ENCODE data around the gene CHIA. TPM values are rescaled to one million over a fixed set of nuclear protein-coding genes. Genes with fewer than 3 reads are reported as not detected.

The CHIA gene
- total and polyA plus RNA-seq, 4 donors = 0.06 TPM; not detected in 3

GRCh38 chr1:111366256-111366655, 75.6 kb downstream of the CHIA start (continued):
- TF ChIP-seq REST (IDR thresholded peaks at IDR 0.05) (no peak), GABPA (IDR thresholded peaks at IDR 0.05 in 1 of 2, conservative IDR thresholded peaks at IDR 0.05 in 1 of 2) (no peak), TAF1 (conservative IDR thresholded peaks at IDR 0.05) (no peak), NR2F2 (IDR thresholded peaks at IDR 0.05) (no peak), HNF4A (conservative IDR thresholded peaks at IDR 0.05) (no peak), RXRA (IDR thresholded peaks at IDR 0.05) (no peak)

- DNase-seq (ENCODE audit: low spot score) = no peak
- H3K27ac ChIP-seq (ENCODE audit: low read depth in 1 of 2, low read length in 2 of 2) = no peak overlapping the region
- 77% methylated on average over 2 of the region's 2 CpGs for WGBS
- H3K36me3 ChIP-seq (ENCODE audit: control insufficient read depth in 4 of 4, insufficient read depth in 3 of 4, low read depth in 1 of 4, low read length in 3 of 4) = no peaks in the 10 kb centered on the region
- H3K9ac ChIP-seq (ENCODE audit: low read depth in 1 of 2, low read length in 2 of 2) = no peak overlapping the region
- no peaks in the 10 kb centered on the region for H3K9me3 ChIP-seq (ENCODE audit: control insufficient read depth in 4 of 4, low read length in 3 of 4)
- no peaks in the 10 kb centered on the region for H3K4me1 ChIP-seq (ENCODE audit: control insufficient read depth in 4 of 4, insufficient read depth in 4 of 4, low read length in 3 of 4)
- TF ChIP-seq RAD21 (IDR thresholded peaks at IDR 0.05) (no peak), TAF1 (conservative IDR thresholded peaks at IDR 0.05) (no peak), HNF4G (IDR thresholded peaks at IDR 0.05) (no peak), YY1 (IDR thresholded peaks at IDR 0.05) (no peak), HNF4A (conservative IDR thresholded peaks at IDR 0.05) (no peak), FOXA2 (IDR thresholded peaks at IDR 0.05) (no peak), FOXA1 (IDR thresholded peaks at IDR 0.05) (no peak), SP1 (IDR thresholded peaks at IDR 0.05) (no peak), JUND (IDR thresholded peaks at IDR 0.05) (no peak)
- H3K27me3 ChIP-seq (ENCODE audit: control insufficient read depth in 4 of 4, insufficient read depth in 4 of 4, low read length in 3 of 4) = peaks cover 0 to 23% (median 0%) of the 10 kb centered on the region in 4 donors
- H3K4me3 ChIP-seq (ENCODE audit: low read depth in 1 of 3, low read length in 3 of 3) = no peak overlapping the region
Observed at GRCh38 chr1:111369177-111369576, 78.5 kb downstream of the CHIA start.

GRCh38 chr1:111369645-111370044, 79.0 kb downstream of the CHIA start:
- TF ChIP-seq FOXA1 (IDR thresholded peaks at IDR 0.05) = no peak
- TF ChIP-seq HNF4G (IDR thresholded peaks at IDR 0.05) = no peak
- no peak for TF ChIP-seq FOXA2 (IDR thresholded peaks at IDR 0.05)
- peaks cover 0 to 23% (median 0%) of the 10 kb centered on the region in 4 donors for H3K27me3 ChIP-seq (ENCODE audit: control insufficient read depth in 4 of 4, insufficient read depth in 4 of 4, low read length in 3 of 4)
- no peaks in the 10 kb centered on the region for H3K4me1 ChIP-seq (ENCODE audit: control insufficient read depth in 4 of 4, insufficient read depth in 4 of 4, low read length in 3 of 4)
- H3K9me3 ChIP-seq (ENCODE audit: control insufficient read depth in 4 of 4, low read length in 3 of 4) = no peaks in the 10 kb centered on the region
- no peak overlapping the region for H3K4me3 ChIP-seq (ENCODE audit: low read depth in 1 of 3, low read length in 3 of 3)
- H3K27ac ChIP-seq (ENCODE audit: low read depth in 1 of 2, low read length in 2 of 2) = no peak overlapping the region
- 57% methylated on average over 3 of the region's 3 CpGs for WGBS
- H3K36me3 ChIP-seq (ENCODE audit: control insufficient read depth in 4 of 4, insufficient read depth in 3 of 4, low read depth in 1 of 4, low read length in 3 of 4) = no peaks in the 10 kb centered on the region
- H3K9ac ChIP-seq (ENCODE audit: low read depth in 1 of 2, low read length in 2 of 2) = no peak overlapping the region
- DNase-seq (ENCODE audit: low spot score) = no peak

Small RNA genes within 50 kb of the gene (small RNA-seq; reads per million reads assigned to genes)
- gene AL356387.2 = not detected

Other genes starting within 250 kb of the CHIA start
- 10 to 100 TPM; 20.4 to 33.9 TPM for gene DRAM2, start 150.8 kb upstream of the CHIA start, total RNA-seq
- gene DRAM2, start 150.8 kb upstream of the CHIA start, polyA plus RNA-seq = 10 to 100 TPM; 15.7 to 19.1 TPM
- gene CEPT1, start 150.6 kb upstream of the CHIA start, total RNA-seq = 10 to 100 TPM; 36.8 to 37.3 TPM
- gene CEPT1, start 150.6 kb upstream of the CHIA start, polyA plus RNA-seq = 10 to 100 TPM; 10.0 to 18.5 TPM
- gene DENND2D, start 90.2 kb upstream of the CHIA start, total RNA-seq = 10 to 100 TPM; 14.9 to 20.7 TPM
- 10 to 100 TPM in 1 of 2 donors, 1 to 10 TPM in 1; 8.8 to 10.7 TPM for gene DENND2D, start 90.2 kb upstream of the CHIA start, polyA plus RNA-seq
- under 1 TPM; 0.23 to 0.25 TPM for gene CHI3L2, start 63.1 kb upstream of the CHIA start, total RNA-seq
- under 1 TPM; 0.07 to 0.32 TPM for gene CHI3L2, start 63.1 kb upstream of the CHIA start, polyA plus RNA-seq
- 10 to 100 TPM in 1 of 2 donors, 1 to 10 TPM in 1; 2.8 to 10.6 TPM for gene OVGP1, start 136.9 kb downstream of the CHIA start, total RNA-seq
- gene OVGP1, start 136.9 kb downstream of the CHIA start, polyA plus RNA-seq = 10 to 100 TPM in 1 of 2 donors, under 1 TPM in 1; 0.96 to 10.9 TPM
- gene WDR77, start 158.4 kb downstream of the CHIA start, total RNA-seq = 10 to 100 TPM; 12.7 to 21.9 TPM
- 10 to 100 TPM; 17.9 to 25.3 TPM for gene WDR77, start 158.4 kb downstream of the CHIA start, polyA plus RNA-seq
- 100 to 1,000 TPM; 143 to 212 TPM for gene ATP5PB, start 158.6 kb downstream of the CHIA start, total RNA-seq
- 100 to 1,000 TPM; 234 to 257 TPM for gene ATP5PB, start 158.6 kb downstream of the CHIA start, polyA plus RNA-seq
- 1 to 10 TPM; 4.0 to 6.4 TPM for gene C1orf162, start 183.1 kb downstream of the CHIA start, total RNA-seq
- 10 to 100 TPM; 14.4 to 16.3 TPM for gene C1orf162, start 183.1 kb downstream of the CHIA start, polyA plus RNA-seq
- 1 to 10 TPM; 2.3 to 4.0 TPM for gene ADORA3, start 212.8 kb downstream of the CHIA start, total RNA-seq
- 1 to 10 TPM in 1 of 2 donors, under 1 TPM in 1; 0.97 to 5.6 TPM for gene ADORA3, start 212.8 kb downstream of the CHIA start, polyA plus RNA-seq
- gene TMIGD3, start 212.8 kb downstream of the CHIA start, total RNA-seq = 1 to 10 TPM; 2.6 to 5.7 TPM
- gene TMIGD3, start 212.8 kb downstream of the CHIA start, polyA plus RNA-seq = 1 to 10 TPM; 3.4 to 5.9 TPM

All from liver (tissue), 10 donors.